IMR-90 (cell line): ENCODE data around the gene MAML1. TPM values are rescaled to one million over a fixed set of nuclear protein-coding genes. Genes with fewer than 3 reads are reported as not detected.

Experiments
- ATAC-seq: fragments of 200-7000 bp; cut with Tn5 transposase; 2 replicates; pipeline ENCODE4 v1.9.1; 2020; ENCODE audit warnings: low read depth, mild to moderate bottlenecking, moderate library complexity
- BruUV-seq: library from RNA; stranded (reverse); fragments of 400-500 nt; replicated peaks from 2 replicates; lab custom pipeline; 2021; lab: Mats Ljungman, UMichigan
- CTCF ChIA-PET: fragments of 300-600 bp; formaldehyde crosslinking; extraction: SDS; loops from one replicate; lab custom pipeline; 2021; ENCODE audit warnings: antibody characterized with exemption; lab: Yijun Ruan, JAX
- POLR2A ChIA-PET: fragments of 300-600 bp; sonication (Branson Sonifier 250); formaldehyde crosslinking; loops from one replicate; lab custom pipeline; 2022; ENCODE audit warnings: antibody characterized with exemption; ENCODE audit not compliant: unreplicated experiment; lab: Charles Lee
- DNase-seq: peaks from one replicate; pipeline ENCODE4 v3.0.0; 2013
- H2AFZ ChIP-seq: replicated peaks from 2 replicates; pipeline ENCODE3; 2013; ENCODE audit warnings: low read length, mild to moderate bottlenecking; ENCODE audit not compliant: poor library complexity
- H2AK5ac ChIP-seq: 2 replicates; pipeline ENCODE4 v1.6.1; 2013; ENCODE audit warnings: low read depth, low read length, inconsistent platforms
- H2AK9ac ChIP-seq: replicated peaks from 2 replicates; pipeline ENCODE3; 2013; ENCODE audit warnings: mild to moderate bottlenecking, low read depth, low read length, moderate library complexity; ENCODE audit not compliant: poor library complexity
- H2BK120ac ChIP-seq: 2 replicates; pipeline ENCODE4 v1.6.1; 2013; ENCODE audit warnings: low read depth, low read length, inconsistent platforms
- H2BK15ac ChIP-seq: 3 replicates; pipeline ENCODE4 v1.6.1; 2013; ENCODE audit warnings: low read depth, low read length, inconsistent platforms
- H2BK20ac ChIP-seq: 2 replicates; pipeline ENCODE4 v1.6.1; 2013; ENCODE audit warnings: low read depth, mild to moderate bottlenecking, inconsistent platforms, low read length, moderate library complexity
- H2BK5ac ChIP-seq: 2 replicates; pipeline ENCODE4 v1.6.1; 2013; ENCODE audit warnings: mild to moderate bottlenecking, low read depth, low read length, inconsistent platforms; ENCODE audit not compliant: poor library complexity, severe bottlenecking
- H3K14ac ChIP-seq: replicated peaks from 2 replicates; pipeline ENCODE4 v1.6.1; 2013; ENCODE audit warnings: low read depth, low read length, inconsistent platforms
- H3K18ac ChIP-seq: 2 replicates; pipeline ENCODE4 v1.6.1; 2013; ENCODE audit warnings: low read depth, low read length, control low read depth
- H3K23ac ChIP-seq: 2 replicates; pipeline ENCODE4 v1.6.1; 2013; ENCODE audit warnings: low read depth, low read length, inconsistent platforms
- H3K27ac ChIP-seq: 2 replicates; pipeline ENCODE4 v1.5.1; 2013; ENCODE audit warnings: mild to moderate bottlenecking, control low read depth, low read length; ENCODE audit not compliant: insufficient read depth
- H3K27me3 ChIP-seq: 2 replicates; pipeline ENCODE4 v1.6.1; 2013; ENCODE audit warnings: low read length; ENCODE audit not compliant: control insufficient read depth, insufficient read depth
- H3K36me3 ChIP-seq: 2 replicates; pipeline ENCODE4 v1.6.1; 2013; ENCODE audit warnings: low read length, mixed read lengths; ENCODE audit not compliant: control insufficient read depth, insufficient read depth
- H3K4ac ChIP-seq: 2 replicates; pipeline ENCODE4 v1.6.1; 2013; ENCODE audit warnings: low read depth, low read length, inconsistent platforms
- H3K4me1 ChIP-seq: 2 replicates; pipeline ENCODE4 v1.6.1; 2013; ENCODE audit warnings: low read length, mixed read lengths; ENCODE audit not compliant: control insufficient read depth, insufficient read depth
- H3K4me2 ChIP-seq: 2 replicates; pipeline ENCODE4 v1.6.1; 2013; ENCODE audit warnings: low read depth, mild to moderate bottlenecking, control low read depth, low read length, moderate library complexity
- H3K4me3 ChIP-seq: 2 replicates; pipeline ENCODE4 v1.5.1; 2013; ENCODE audit warnings: low read depth, mild to moderate bottlenecking, control low read depth, low read length, moderate library complexity; ENCODE audit not compliant: insufficient read depth
- H3K56ac ChIP-seq: 2 replicates; pipeline ENCODE4 v1.6.1; 2013; ENCODE audit warnings: low read length, inconsistent platforms; ENCODE audit not compliant: insufficient read depth; ENCODE audit errors: extremely low read depth
- H3K79me1 ChIP-seq, 2 experiments: 2 replicates each; pipeline ENCODE4 v1.6.1; 2013; ENCODE audit warnings: low read length in 2 of 2, inconsistent platforms in 1 of 2, low read depth in 1 of 2
- H3K9ac ChIP-seq: 2 replicates; pipeline ENCODE4 v1.6.1; 2013; ENCODE audit warnings: low read depth, low read length, control low read depth
- H3K9me1 ChIP-seq: 2 replicates; pipeline ENCODE4 v1.6.1; 2013; ENCODE audit warnings: low read length, inconsistent platforms; ENCODE audit not compliant: insufficient read depth
- H3K9me3 ChIP-seq: 2 replicates; pipeline ENCODE4 v1.6.1; 2013; ENCODE audit warnings: low read length; ENCODE audit not compliant: control insufficient read depth, insufficient read depth
- H4K20me1 ChIP-seq: 2 replicates; pipeline ENCODE4 v1.6.1; 2013; ENCODE audit warnings: low read length, inconsistent platforms; ENCODE audit not compliant: insufficient read depth
- H4K5ac ChIP-seq: 2 replicates; pipeline ENCODE4 v1.6.1; 2013; ENCODE audit warnings: mild to moderate bottlenecking, low read depth, low read length, control low read depth
- H4K8ac ChIP-seq, 2 experiments: 2 replicates each; pipeline ENCODE4 v1.6.1; 2013; ENCODE audit warnings: low read depth in 2 of 2, low read length in 2 of 2, control low read depth in 1 of 2, inconsistent platforms in 1 of 2
- H4K91ac ChIP-seq: 2 replicates; pipeline ENCODE4 v1.6.1; 2013; ENCODE audit warnings: low read depth, low read length, inconsistent platforms; ENCODE audit not compliant: insufficient read depth
- BHLHE40 ChIP-seq: fragments of 150-350 bp; IDR thresholded peaks from 2 replicates; pipeline ENCODE4 v1.6.1; 2016; ENCODE audit warnings: mild to moderate bottlenecking, low read depth, low read length
- CEBPB ChIP-seq: IDR thresholded peaks from 2 replicates; pipeline ENCODE4 v1.6.1; 2012; ENCODE audit warnings: low read depth, low read length, improper control_type of control experiment
- RAD21 ChIP-seq: IDR thresholded peaks from 2 replicates; pipeline ENCODE4 v1.6.1; 2012; ENCODE audit warnings: low read length, improper control_type of control experiment
- WGBS, 2 experiments: methylation state at CpG; one replicate each; pipeline versions ENCODE4 v1.1.5 to v1.1.7; 2013; ENCODE audit warnings: missing lambda C conversion rate in 2 of 2; ENCODE audit not compliant: insufficient read length in 1 of 2; ENCODE audit errors: extremely low coverage in 2 of 2; 5-methylcytosine and 5-hydroxymethylcytosine counted together
- dilution Hi-C: fragments of 300-500 bp; cut with HindIII; formaldehyde crosslinking; loops from one replicate; pipeline ENCODE4 v1.14.3; 2018; ENCODE audit warnings: low sequenced_read_pairs; ENCODE audit not compliant: unreplicated experiment
- in situ Hi-C: fragments of 300-500 bp; cut with MboI; formaldehyde crosslinking; loops from 3 replicates; pipeline ENCODE4 v1.14.3; 2019; ENCODE audit warnings: low sequenced_read_pairs, inconsistent platforms, mixed read lengths
- intact Hi-C: fragments of 100-400 bp; cut with micrococcal nuclease; formaldehyde crosslinking; loops from 2 replicates; pipeline ENCODE4 v1.10.0; 2022
- polyA plus RNA-seq, 3 experiments: library from polyadenylated mRNA; depleted of rRNA; stranded (reverse); fragments of >200 nt; gene quantifications; 2 replicates each; pipeline ENCODE4 v1.2.3, GENCODE V29; 2012; ENCODE audit warnings: low replicate concordance in 1 of 3
- total RNA-seq: library from RNA; depleted of rRNA; stranded (reverse); fragments of >200 nt; gene quantifications from 2 replicates; pipeline ENCODE4 v1.2.3, GENCODE V29; 2012

MAML1 gene
- total and polyA plus RNA-seq, 2 of the 4 experiments (the other 2 are of a cell fraction), result 4.7 to 10.2 TPM

GRCh38 chr5:179796877-179797608 is 64.4 kb downstream of the MAML1 start:
- TF ChIP-seq RAD21 (no peak), BHLHE40 (no peak), CEBPB (no peak)
- Histone ChIP-seq H3K4ac (no peak overlapping the region), H2AK9ac (peak overlapping the region; percentile 29), H3K4me3 (no peak overlapping the region), H4K8ac (peak overlapping the region in 1 of 2 experiments; percentile 12; a peak in 2 of 4 replicates), H3K4me2 (no peak overlapping the region), H3K9me1 (no peaks in the 10 kb centered on the region), H3K9ac (0 out of 2 replicates have a peak overlapping the region, but pooled peaks have one; percentile 68), H3K18ac (no peak overlapping the region), H3K27ac (no peak overlapping the region; the same call in 1 of the 2 replicates), H3K36me3 (peaks cover 46% of the 10 kb centered on the region), H2BK15ac (no peak overlapping the region), H3K23ac (no peak overlapping the region), H4K91ac (no peak overlapping the region), H2AK5ac (no peak overlapping the region; the same call in 1 of the 2 replicates), H3K56ac (no peak overlapping the region), H4K20me1 (peaks cover 16% of the 10 kb centered on the region), H3K9me3 (no peaks in the 10 kb centered on the region), H2BK20ac (no peak overlapping the region), H3K27me3 (no peaks in the 10 kb centered on the region), H4K5ac (no peak overlapping the region), H3K4me1 (peaks cover 9% of the 10 kb centered on the region; the same call in 1 of the 2 replicates), H2AFZ (peak overlapping the region; percentile 92), H3K14ac (no peak overlapping the region), H3K79me1 (peaks cover 4 to 22% of the 10 kb centered on the region in 2 experiments), H2BK5ac (no peak overlapping the region), H2BK120ac (no peak overlapping the region)
- no TSS peak for BruUV-seq
- DNase-seq, result no peak
- no peak for ATAC-seq
- intact Hi-C loops, result loop anchor here (1.0 kb wide), 2 partner anchors 34 to 65 kb away; partner anchors contain the start of gene MAML1
- WGBS, 2 experiments, result 92% methylated on average over 17 of the region's 21 CpGs; no CpG with 5 or more reads in 1 of the 2 experiments
- ChIA-PET POLR2A (interaction anchor here (0.6 kb wide), 1 partner anchor 28 kb away, joined by 3 read pairs; no protein-coding TSS in a partner anchor), CTCF (no interaction called here)
- dilution Hi-C loops, result no loop called here
- in situ Hi-C loops, result no loop called here
